GM23338 (cell line): ENCODE data around the gene TTC28.
A peak's percentile ranks its signal among the peaks of the same experiment; 100 is the strongest.

ENCODE experiments used
- CREB1 ChIP-seq: fragments of 250-450 bp; sonication (Bioruptor Pico); IDR thresholded peaks from 2 replicates; pipeline ENCODE4 v1.5.0; 2020; ENCODE audit warnings: low read depth, mild to moderate bottlenecking, moderate library complexity
- REST ChIP-seq: IDR thresholded peaks from one replicate; pipeline ENCODE4 v1.6.1; 2018; ENCODE audit warnings: antibody characterized with exemption; ENCODE audit not compliant: unreplicated experiment
- ZNF114 ChIP-seq: fragments of 250-450 bp; sonication (Bioruptor Pico); IDR thresholded peaks from 2 replicates; pipeline ENCODE4 v1.5.0; 2020; ENCODE audit warnings: mild to moderate bottlenecking, moderate library complexity
- TF ChIP-seq, protein P1 (sequence below), 2 experiments: fragments of 200-600 bp in 1 of 2; sonication (generic) in 1 of 2; conservative IDR thresholded peaks; 2 replicates each; pipeline versions ENCODE4 v1.5.1 to v1.6.1; 2016 to 2017; ENCODE audit warnings: antibody characterized with exemption in 2 of 2, low read depth in 2 of 2, mild to moderate bottlenecking in 2 of 2, moderate library complexity in 1 of 2

- TF ChIP-seq ZNF114 (CRISPR knock-in tag) (no peak), REST (no peak), CREB1 (CRISPR knock-in tag) (no peak)
- TF ChIP-seq, protein P1, sequence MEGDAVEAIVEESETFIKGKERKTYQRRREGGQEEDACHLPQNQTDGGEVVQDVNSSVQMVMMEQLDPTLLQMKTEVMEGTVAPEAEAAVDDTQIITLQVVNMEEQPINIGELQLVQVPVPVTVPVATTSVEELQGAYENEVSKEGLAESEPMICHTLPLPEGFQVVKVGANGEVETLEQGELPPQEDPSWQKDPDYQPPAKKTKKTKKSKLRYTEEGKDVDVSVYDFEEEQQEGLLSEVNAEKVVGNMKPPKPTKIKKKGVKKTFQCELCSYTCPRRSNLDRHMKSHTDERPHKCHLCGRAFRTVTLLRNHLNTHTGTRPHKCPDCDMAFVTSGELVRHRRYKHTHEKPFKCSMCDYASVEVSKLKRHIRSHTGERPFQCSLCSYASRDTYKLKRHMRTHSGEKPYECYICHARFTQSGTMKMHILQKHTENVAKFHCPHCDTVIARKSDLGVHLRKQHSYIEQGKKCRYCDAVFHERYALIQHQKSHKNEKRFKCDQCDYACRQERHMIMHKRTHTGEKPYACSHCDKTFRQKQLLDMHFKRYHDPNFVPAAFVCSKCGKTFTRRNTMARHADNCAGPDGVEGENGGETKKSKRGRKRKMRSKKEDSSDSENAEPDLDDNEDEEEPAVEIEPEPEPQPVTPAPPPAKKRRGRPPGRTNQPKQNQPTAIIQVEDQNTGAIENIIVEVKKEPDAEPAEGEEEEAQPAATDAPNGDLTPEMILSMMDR (conservative IDR thresholded peaks at IDR 0.05; ENCODE audit: low read depth in 2 of 2) = peak; percentile 68 to 82
These were observed 237.4 kb downstream of the TTC28 start for GRCh38 chr22:28442264-28442710.
